Activated naive CD4-positive, alpha-beta T cell treated with anti-CD3 and anti-CD28 coated beads, Interleukin-2, amount 50 U/mL, for 24 hours (primary cell): ENCODE data around the gene ANKRD23.

Experiments used
- H3K27ac Mint-ChIP-seq: one replicate; pipeline ENCODE4 v1.8.0; 2021; ENCODE audit warnings: mild to moderate bottlenecking, mixed read lengths
- H3K27me3 Mint-ChIP-seq: one replicate; pipeline ENCODE4 v1.8.0; 2021; ENCODE audit warnings: mixed read lengths
- H3K36me3 Mint-ChIP-seq: one replicate; pipeline ENCODE4 v1.8.0; 2021; ENCODE audit warnings: mixed read lengths
- H3K4me1 Mint-ChIP-seq: one replicate; pipeline ENCODE4 v1.8.0; 2021; ENCODE audit warnings: mixed read lengths
- H3K4me3 Mint-ChIP-seq: one replicate; pipeline ENCODE4 v1.8.0; 2021; ENCODE audit warnings: mild to moderate bottlenecking, mixed read lengths
- H3K9me3 Mint-ChIP-seq: one replicate; pipeline ENCODE4 v1.8.0; 2021; ENCODE audit warnings: mixed read lengths

The ANKRD23 gene

DNA sequence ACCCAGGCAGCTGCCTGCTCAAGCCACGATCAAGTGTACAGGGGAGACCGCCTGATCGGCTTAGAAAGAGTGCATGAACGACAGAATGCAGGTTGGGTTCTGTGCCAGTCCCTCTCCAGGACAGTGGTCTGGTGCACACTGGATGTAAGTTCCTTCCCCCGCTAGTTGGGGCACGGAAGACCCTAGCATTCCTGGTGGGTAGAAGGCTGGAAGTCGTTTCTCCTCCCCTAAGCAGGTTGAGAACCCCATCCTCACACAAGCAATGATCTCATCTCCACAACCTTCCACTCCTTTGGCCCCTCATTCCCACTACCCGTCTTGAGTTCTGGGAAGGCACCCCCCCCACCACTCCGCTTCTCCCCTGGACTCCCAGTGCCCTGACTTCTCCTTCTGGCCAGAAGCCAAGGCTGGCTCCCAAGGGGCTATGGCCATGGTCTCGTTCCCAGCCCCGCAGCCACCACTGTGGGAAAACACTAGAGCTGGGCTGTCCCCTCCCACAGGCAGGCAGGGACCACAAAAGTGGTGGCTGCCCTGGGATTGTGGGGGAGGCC lies 15.4 kb upstream of the ANKRD23 start:
- peak overlapping the region; percentile 57 for H3K4me3 Mint-ChIP-seq
- H3K9me3 Mint-ChIP-seq, result no peaks in the 10 kb centered on the region
- peaks cover 37% of the 10 kb centered on the region for H3K4me1 Mint-ChIP-seq
- peak overlapping the region; percentile 70 for H3K27ac Mint-ChIP-seq
- peaks cover 2% of the 10 kb centered on the region for H3K36me3 Mint-ChIP-seq
- H3K27me3 Mint-ChIP-seq, result no peaks in the 10 kb centered on the region

DNA sequence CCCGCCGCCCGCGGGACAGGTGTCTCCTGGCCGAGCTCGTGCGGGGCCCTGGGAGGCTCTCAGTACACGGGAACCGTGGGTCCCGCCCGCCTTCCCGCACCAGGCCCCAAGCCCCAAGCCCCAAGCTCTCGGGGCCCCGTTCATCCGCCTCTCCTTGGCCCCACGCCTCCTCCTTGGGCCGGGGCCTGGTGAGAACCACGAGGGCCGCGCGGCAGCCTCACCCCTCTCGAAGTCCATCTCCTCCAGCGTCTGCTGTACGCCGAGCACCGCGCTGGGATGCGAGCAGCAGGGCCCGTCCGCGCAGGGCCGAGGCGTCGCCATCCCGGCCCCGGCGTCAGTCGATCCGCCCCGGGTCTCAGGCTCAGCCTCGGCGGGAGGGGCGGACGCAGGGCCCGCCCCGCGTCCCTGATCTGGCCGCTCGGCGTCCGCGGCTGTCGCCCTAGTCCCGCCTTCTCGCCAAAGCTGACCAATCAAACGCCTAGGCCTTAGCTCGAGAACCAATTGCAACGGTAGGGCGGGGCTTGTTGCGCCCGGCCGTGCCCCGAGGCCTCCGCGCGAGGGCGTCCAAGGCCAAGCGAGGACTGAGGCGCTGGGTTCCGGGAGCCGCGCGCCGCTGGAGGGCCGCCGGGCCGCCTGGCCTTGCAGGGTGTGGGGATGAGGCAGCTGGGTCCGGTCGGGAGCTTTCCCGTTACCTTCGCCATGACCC lies 14.0 kb upstream of the ANKRD23 start, which contains the start of gene ANKRD39:
Gene ANKRD39 (minus strand): TSS at position 350 of the 706 bp plus-strand sequence. CDS start 29 bp downstream, at position 321.
- H3K36me3 Mint-ChIP-seq, result peaks cover 9% of the 10 kb centered on the region
- H3K27me3 Mint-ChIP-seq, result no peaks in the 10 kb centered on the region
- peak within 1 kb of the TSS; percentile 87 for H3K27ac Mint-ChIP-seq
- no peaks in the 10 kb centered on the region for H3K9me3 Mint-ChIP-seq
- H3K4me1 Mint-ChIP-seq, result peaks cover 37% of the 10 kb centered on the region
- peak within 1 kb of the TSS; percentile 83 for H3K4me3 Mint-ChIP-seq

DNA sequence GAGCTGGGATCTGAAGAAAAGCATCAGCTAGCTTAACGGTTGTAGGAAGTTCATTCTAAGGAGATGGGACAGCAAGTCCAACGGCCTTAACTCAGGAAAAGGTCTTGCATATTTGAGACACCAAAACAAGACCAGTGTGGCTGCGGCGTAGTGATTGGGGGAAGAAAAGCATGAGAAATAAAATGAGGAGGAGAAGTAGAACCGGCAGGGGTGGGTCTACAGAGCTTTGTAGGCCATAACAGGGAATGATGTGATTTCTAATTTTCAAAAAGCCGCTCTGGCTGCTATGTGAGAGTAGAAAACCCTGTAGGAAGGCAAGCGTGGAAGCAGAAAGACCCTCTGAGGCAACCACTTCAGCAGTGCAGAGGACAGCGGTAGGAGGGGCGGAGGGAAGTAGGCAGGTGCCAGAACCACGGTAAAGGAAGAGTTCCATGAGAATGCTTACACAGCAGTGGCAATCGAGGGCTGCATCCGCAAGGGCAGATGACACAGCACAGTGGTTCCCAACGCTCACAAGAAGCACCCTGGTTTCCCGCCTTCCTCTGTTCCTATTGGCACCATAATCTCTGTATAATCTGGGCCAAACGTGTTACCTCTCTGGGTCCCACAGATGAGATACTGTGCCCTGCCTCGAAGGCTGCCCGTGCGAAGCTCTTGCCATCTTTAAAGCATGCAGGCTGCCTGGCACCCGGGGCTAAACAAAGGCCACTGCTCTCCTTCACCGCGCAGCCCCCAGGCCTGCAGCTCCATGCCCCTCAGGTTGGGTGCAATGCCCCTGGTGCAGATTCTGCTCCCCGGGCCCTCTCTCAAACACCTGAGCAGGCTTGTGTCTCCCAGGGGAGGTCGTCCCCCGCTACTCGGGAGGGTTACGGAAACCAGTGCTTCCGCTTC lies 13.2 kb upstream of the ANKRD23 start:
- Mint-ChIP-seq H3K4me1 (peaks cover 37% of the 10 kb centered on the region), H3K27ac (peak overlapping the region; percentile 87), H3K27me3 (no peaks in the 10 kb centered on the region), H3K9me3 (no peaks in the 10 kb centered on the region), H3K4me3 (peak overlapping the region; percentile 83), H3K36me3 (peaks cover 10% of the 10 kb centered on the region)

DNA sequence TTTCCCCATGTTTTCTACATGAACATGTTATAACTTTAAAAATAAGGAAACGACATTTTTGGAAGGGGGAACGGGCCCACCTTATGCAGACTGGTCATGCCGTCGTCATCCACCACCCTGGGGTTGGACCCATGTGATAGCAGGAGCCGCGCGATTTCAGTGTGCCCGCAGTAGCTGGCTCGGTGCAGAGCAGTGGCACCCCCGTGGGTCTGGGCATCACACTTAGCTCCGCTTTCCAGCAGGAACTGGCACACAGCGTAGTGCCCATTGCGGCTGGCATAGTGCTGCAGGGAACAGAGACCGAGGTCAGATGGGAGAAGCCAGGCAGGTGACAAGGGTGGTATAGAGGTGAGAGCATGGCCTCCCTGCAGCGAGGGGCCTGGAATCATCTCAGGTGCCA lies 9.5 kb upstream of the ANKRD23 start:
- Mint-ChIP-seq H3K27ac (no peak overlapping the region), H3K27me3 (no peaks in the 10 kb centered on the region), H3K4me3 (no peak overlapping the region), H3K9me3 (no peaks in the 10 kb centered on the region), H3K4me1 (peaks cover 17% of the 10 kb centered on the region), H3K36me3 (peaks cover 10% of the 10 kb centered on the region)

DNA sequence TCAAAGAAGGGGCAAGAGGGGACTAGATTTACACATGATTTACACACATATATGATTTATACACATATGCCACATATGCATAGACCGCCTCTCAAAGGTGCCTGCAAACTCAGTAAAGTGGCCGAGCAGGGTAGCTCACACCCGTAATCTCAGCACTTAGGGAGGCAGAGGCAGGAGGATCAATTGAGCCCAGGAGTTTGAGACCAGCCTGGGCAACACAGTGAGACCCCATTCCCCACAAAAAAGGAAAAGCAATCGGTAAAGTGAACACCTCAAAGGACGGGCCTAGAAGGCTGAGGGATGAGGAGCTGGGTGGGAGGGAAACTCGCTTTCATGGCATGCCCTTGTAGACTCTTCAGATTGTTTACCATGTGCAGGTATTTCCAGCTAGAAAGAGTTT lies 8.8 kb upstream of the ANKRD23 start:
- Mint-ChIP-seq H3K4me3 (no peak overlapping the region), H3K4me1 (peaks cover 17% of the 10 kb centered on the region), H3K9me3 (no peaks in the 10 kb centered on the region), H3K27ac (no peak overlapping the region), H3K27me3 (no peaks in the 10 kb centered on the region), H3K36me3 (peaks cover 12% of the 10 kb centered on the region)

DNA sequence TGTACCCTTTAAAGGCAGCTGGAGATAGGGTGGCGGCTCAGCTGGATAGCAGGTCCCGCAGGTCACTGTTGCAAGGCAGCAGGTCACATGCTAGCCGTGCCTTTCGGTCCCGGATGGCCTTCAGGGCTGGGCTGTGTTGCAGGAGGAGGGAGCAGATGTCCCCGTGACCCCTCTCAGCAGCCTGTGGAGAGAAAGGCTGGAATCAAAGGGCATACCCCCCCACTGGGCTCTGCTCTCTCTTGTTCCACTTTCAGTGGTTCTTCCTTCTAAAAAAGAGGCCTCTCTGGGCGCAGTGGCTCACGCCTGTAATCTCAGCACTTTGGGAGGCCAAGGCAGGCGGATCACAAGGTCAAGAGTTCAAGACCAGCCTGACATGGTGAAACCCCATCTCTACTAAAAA lies 4.4 kb upstream of the ANKRD23 start:
- no peaks in the 10 kb centered on the region for H3K27me3 Mint-ChIP-seq
- no peak overlapping the region for H3K27ac Mint-ChIP-seq
- no peak overlapping the region for H3K4me3 Mint-ChIP-seq
- H3K9me3 Mint-ChIP-seq, result no peaks in the 10 kb centered on the region
- H3K36me3 Mint-ChIP-seq, result peaks cover 11% of the 10 kb centered on the region
- peaks cover 2% of the 10 kb centered on the region for H3K4me1 Mint-ChIP-seq

DNA sequence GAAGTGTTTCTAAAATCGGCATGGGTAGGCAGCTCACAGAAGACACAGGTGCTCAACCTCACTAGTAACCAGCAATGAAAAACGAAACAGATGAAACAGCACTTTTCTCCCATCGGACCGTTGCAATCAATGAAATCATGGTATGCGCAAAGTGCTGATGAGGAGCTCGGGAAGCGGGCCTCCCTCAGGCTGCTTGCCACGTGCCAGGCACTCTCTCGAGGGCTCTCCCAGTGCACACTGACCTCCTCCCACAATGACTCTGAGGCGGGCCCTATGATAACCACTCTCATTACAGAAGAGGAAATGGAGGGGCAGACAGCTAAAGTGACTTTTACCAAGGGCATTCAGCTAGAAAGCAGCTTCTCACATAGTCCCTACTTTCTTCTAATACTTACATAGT lies 3.8 kb upstream of the ANKRD23 start:
- Mint-ChIP-seq H3K4me1 (peaks cover 4% of the 10 kb centered on the region), H3K27ac (no peak overlapping the region), H3K4me3 (no peak overlapping the region), H3K27me3 (no peaks in the 10 kb centered on the region), H3K36me3 (peaks cover 7% of the 10 kb centered on the region), H3K9me3 (no peaks in the 10 kb centered on the region)

DNA sequence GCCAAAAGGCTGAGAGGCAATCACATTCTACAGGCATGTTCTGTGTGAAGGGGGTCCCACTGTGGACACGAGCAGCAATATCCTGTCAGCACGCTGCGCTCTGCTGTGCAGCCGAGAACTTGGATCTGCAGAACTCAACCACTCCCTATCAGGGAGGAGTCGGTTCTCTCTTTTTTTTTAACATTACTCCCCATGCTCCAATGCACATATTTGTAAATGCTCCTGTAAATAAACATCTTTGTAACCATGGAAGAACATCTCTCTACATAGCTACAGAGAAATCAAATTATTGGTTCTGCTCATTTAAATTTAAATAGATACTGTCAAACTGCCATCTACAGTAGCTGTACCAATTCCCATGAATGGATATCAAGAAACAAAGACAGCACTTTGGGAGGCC lies 3.0 kb upstream of the ANKRD23 start:
- Mint-ChIP-seq H3K27ac (no peak overlapping the region), H3K36me3 (peaks cover 7% of the 10 kb centered on the region), H3K27me3 (no peaks in the 10 kb centered on the region), H3K9me3 (no peaks in the 10 kb centered on the region), H3K4me3 (no peak overlapping the region), H3K4me1 (peaks cover 4% of the 10 kb centered on the region)

DNA sequence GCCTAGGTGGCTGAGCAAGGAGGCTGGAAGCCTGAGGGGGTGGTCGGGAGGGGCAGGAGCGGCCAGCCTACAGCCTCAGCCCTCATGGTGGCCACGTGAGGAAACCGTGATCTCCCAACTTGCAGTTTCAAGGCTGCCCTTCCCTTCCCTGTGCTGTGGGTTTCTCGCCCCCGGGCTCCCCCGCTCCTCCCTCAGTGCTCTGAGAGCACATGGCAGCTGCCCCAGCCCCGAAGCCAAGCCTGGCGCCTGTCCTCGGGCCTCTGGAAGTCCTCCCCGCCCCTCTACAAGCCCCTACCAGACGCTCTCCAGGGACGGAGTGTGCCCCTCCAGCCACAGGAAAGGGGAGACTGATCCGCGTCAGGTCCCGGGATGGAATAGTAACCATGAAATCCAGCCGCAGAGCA lies 586 bp upstream of the ANKRD23 start:
- Mint-ChIP-seq H3K36me3 (peaks cover 4% of the 10 kb centered on the region), H3K27me3 (no peaks in the 10 kb centered on the region), H3K27ac (no peak overlapping the region), H3K4me3 (no peak overlapping the region), H3K9me3 (no peaks in the 10 kb centered on the region), H3K4me1 (peaks cover 4% of the 10 kb centered on the region)

DNA sequence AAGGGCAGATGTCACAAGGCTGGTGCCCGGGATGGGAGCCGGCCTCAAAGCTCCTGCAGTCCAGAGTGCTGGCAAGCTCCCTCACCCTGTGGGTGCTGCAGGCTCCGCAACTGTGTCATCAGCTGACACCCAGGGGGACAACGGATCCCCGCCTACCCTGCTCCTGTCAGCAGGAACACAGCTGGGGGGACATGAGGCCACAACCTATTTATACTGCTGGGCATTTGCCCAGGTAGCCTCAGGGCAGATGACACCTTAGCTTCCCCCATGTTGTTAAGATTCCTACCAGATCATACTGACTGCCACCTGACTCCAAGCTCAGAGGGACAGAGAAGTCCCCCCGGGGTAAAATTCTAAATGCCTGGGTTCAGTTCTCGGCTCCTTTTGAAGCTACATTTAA lies 1.2 kb downstream of the ANKRD23 start:
- Mint-ChIP-seq H3K4me1 (peaks cover 8% of the 10 kb centered on the region), H3K36me3 (peaks cover 2% of the 10 kb centered on the region), H3K27ac (no peak overlapping the region)

DNA sequence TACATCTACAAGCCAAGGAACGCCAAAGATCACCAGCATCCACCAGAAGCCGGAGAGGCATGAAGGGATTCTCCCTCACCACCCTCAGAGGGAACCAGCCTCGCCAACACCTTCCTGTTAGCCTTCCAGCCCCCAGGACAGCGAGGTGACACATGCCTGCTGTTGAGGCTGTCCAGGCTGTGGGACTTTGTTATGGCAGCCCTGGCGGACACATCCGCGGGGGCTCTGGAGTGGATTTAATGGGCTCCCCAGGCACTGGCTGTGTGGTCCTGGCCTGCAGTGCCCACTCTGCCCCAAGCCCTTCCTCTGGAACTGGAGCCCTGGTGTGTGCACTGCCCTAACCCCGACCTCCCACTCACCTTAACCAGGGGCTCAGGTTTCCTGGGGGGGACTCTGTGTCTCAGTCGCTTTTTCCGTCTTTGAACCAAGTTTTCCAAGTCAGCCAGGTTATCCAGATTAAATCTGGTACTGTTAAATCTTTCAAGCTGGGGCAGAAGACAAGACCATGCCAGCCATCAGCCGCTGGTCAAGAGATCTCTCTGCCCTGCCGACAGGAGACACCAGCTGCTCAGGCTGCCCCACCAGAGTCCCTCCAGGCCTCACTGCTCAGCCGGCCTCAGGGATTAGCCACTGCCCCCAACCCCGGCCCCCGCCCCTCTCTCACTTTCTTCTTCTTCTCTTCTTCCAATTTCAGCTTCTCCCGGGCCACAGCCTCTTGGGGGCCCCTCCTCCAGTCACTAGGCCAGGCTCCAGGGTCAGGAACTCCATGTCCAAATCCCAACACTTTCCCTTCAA lies 1.9 kb downstream of the ANKRD23 start:
- peaks cover 8% of the 10 kb centered on the region for H3K4me1 Mint-ChIP-seq
- H3K4me3 Mint-ChIP-seq, result no peak overlapping the region
- H3K9me3 Mint-ChIP-seq, result no peaks in the 10 kb centered on the region
- no peaks in the 10 kb centered on the region for H3K27me3 Mint-ChIP-seq
- H3K36me3 Mint-ChIP-seq, result peaks cover 2% of the 10 kb centered on the region
- H3K27ac Mint-ChIP-seq, result no peak overlapping the region

More for the DNA sequence above, 1.2 kb downstream of the ANKRD23 start:
- H3K9me3 Mint-ChIP-seq, result no peaks in the 10 kb centered on the region
- H3K4me3 Mint-ChIP-seq, result no peak overlapping the region
- H3K27me3 Mint-ChIP-seq, result no peaks in the 10 kb centered on the region

DNA sequence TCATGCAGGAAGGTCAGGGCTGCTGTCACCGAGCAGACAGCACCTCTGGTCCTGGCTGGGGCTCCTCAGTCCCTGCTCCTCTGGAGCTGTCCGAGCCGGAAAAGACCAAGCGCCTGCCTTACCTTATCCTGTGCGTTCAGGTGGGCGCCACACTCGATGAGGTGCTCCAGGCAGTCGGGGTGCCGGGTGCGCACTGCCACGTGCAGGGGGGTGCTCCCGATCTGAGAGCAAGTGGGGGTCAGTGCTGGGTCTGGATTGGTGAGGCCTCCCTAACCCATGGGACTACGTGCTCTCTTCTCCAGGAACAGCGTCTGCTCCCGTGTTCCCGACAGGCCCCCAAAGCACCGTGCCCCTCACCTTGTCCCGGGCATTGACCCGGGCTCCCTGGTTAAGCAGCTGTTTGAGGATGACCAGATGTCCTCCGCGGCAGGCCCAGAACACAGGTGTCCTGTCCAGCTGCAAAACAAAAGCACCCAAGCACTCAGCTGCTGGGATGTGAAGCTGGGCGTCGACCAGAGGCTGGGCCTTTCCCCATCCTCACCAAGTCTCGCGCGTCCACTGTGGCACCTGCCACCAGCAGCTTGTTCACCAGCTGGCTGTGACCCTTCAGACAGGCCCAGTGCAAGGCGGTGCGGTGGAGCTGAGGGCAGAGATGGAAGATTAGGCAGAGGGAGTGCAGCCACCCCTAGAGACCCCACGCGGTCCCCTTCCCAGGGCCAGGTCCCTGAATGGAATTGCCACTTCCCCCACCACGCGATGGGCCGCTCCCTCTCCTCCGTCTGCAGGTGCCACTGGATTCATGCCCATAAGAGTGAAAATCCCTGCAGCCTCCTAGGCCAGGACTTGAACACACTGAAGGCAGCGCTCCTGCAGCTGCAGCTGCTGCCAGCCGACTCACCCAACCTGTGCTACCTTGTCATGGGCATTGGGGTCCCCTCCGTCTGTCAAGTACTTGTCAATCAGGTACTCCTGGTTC lies 3.7 kb downstream of the ANKRD23 start:
- no peaks in the 10 kb centered on the region for H3K9me3 Mint-ChIP-seq
- peaks cover 2% of the 10 kb centered on the region for H3K36me3 Mint-ChIP-seq
- peaks cover 8% of the 10 kb centered on the region for H3K4me1 Mint-ChIP-seq
- no peaks in the 10 kb centered on the region for H3K27me3 Mint-ChIP-seq
- H3K4me3 Mint-ChIP-seq, result peak overlapping the region; percentile 44
- peak overlapping the region; percentile 23 for H3K27ac Mint-ChIP-seq

DNA sequence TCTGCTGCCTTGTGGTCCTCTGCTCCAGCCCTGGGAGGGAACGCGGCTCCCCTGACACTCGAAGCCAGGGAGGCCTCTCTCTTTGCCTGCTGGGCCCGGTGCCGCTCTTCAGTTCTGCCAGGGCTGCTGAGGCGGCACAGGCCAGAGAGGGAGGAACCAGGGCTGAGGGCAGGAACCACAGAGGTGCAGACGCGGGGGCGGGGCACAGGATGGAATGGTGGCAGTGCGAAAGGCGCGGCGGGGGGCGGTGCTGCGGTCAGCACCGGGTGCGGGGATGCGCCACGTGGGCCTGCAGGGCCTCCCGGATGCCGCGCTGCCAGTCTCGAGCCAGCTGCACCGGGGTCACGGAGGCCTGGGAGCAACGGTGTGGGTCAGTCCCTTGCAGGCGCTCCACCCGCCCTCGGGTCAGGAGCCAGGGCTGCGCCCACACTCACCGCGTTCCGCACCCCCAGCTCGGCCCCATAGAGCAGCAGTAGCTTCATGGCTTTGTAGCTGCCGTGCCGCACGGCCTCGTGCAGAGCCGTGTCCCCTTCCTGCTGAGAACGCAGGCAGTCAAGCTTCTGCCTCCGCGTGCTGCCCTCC lies 4.4 kb downstream of the ANKRD23 start:
- Mint-ChIP-seq H3K36me3 (no peaks in the 10 kb centered on the region), H3K9me3 (no peaks in the 10 kb centered on the region), H3K27me3 (no peaks in the 10 kb centered on the region), H3K4me1 (peaks cover 8% of the 10 kb centered on the region), H3K27ac (peak overlapping the region; percentile 23), H3K4me3 (peak overlapping the region; percentile 44)
